IMR-90 (cell line): Measurements from ENCODE around the gene ABHD17C. TPM values are rescaled to one million over a fixed set of nuclear protein-coding genes. Genes with fewer than 3 reads are reported as not detected.

Source experiments
- ATAC-seq: fragments of 200-7000 bp; cut with Tn5 transposase; 2 replicates; pipeline ENCODE4 v1.9.1; 2020; ENCODE audit warnings: low read depth, mild to moderate bottlenecking, moderate library complexity
- BruUV-seq: library from RNA; stranded (reverse); fragments of 400-500 nt; replicated peaks from 2 replicates; lab custom pipeline; 2021; lab: Mats Ljungman, UMichigan
- CTCF ChIA-PET: fragments of 300-600 bp; formaldehyde crosslinking; extraction: SDS; loops from one replicate; lab custom pipeline; 2021; ENCODE audit warnings: antibody characterized with exemption; lab: Yijun Ruan, JAX
- POLR2A ChIA-PET: fragments of 300-600 bp; sonication (Branson Sonifier 250); formaldehyde crosslinking; loops from one replicate; lab custom pipeline; 2022; ENCODE audit warnings: antibody characterized with exemption; ENCODE audit not compliant: unreplicated experiment; lab: Charles Lee
- DNase-seq: peaks from one replicate; pipeline ENCODE4 v3.0.0; 2013
- H2AFZ ChIP-seq: replicated peaks from 2 replicates; pipeline ENCODE3; 2013; ENCODE audit warnings: low read length, mild to moderate bottlenecking; ENCODE audit not compliant: poor library complexity
- H2AK5ac ChIP-seq: 2 replicates; pipeline ENCODE4 v1.6.1; 2013; ENCODE audit warnings: low read depth, low read length, inconsistent platforms
- H2AK9ac ChIP-seq: replicated peaks from 2 replicates; pipeline ENCODE3; 2013; ENCODE audit warnings: mild to moderate bottlenecking, low read depth, low read length, moderate library complexity; ENCODE audit not compliant: poor library complexity
- H2BK120ac ChIP-seq: 2 replicates; pipeline ENCODE4 v1.6.1; 2013; ENCODE audit warnings: low read depth, low read length, inconsistent platforms
- H2BK15ac ChIP-seq: 3 replicates; pipeline ENCODE4 v1.6.1; 2013; ENCODE audit warnings: low read depth, low read length, inconsistent platforms
- H2BK20ac ChIP-seq: 2 replicates; pipeline ENCODE4 v1.6.1; 2013; ENCODE audit warnings: low read depth, mild to moderate bottlenecking, inconsistent platforms, low read length, moderate library complexity
- H2BK5ac ChIP-seq: 2 replicates; pipeline ENCODE4 v1.6.1; 2013; ENCODE audit warnings: mild to moderate bottlenecking, low read depth, low read length, inconsistent platforms; ENCODE audit not compliant: poor library complexity, severe bottlenecking
- H3K14ac ChIP-seq: replicated peaks from 2 replicates; pipeline ENCODE4 v1.6.1; 2013; ENCODE audit warnings: low read depth, low read length, inconsistent platforms
- H3K18ac ChIP-seq: 2 replicates; pipeline ENCODE4 v1.6.1; 2013; ENCODE audit warnings: low read depth, low read length, control low read depth
- H3K23ac ChIP-seq: 2 replicates; pipeline ENCODE4 v1.6.1; 2013; ENCODE audit warnings: low read depth, low read length, inconsistent platforms
- H3K27ac ChIP-seq: 2 replicates; pipeline ENCODE4 v1.5.1; 2013; ENCODE audit warnings: mild to moderate bottlenecking, control low read depth, low read length; ENCODE audit not compliant: insufficient read depth
- H3K27me3 ChIP-seq: 2 replicates; pipeline ENCODE4 v1.6.1; 2013; ENCODE audit warnings: low read length; ENCODE audit not compliant: control insufficient read depth, insufficient read depth
- H3K36me3 ChIP-seq: 2 replicates; pipeline ENCODE4 v1.6.1; 2013; ENCODE audit warnings: low read length, mixed read lengths; ENCODE audit not compliant: control insufficient read depth, insufficient read depth
- H3K4ac ChIP-seq: 2 replicates; pipeline ENCODE4 v1.6.1; 2013; ENCODE audit warnings: low read depth, low read length, inconsistent platforms
- H3K4me1 ChIP-seq: 2 replicates; pipeline ENCODE4 v1.6.1; 2013; ENCODE audit warnings: low read length, mixed read lengths; ENCODE audit not compliant: control insufficient read depth, insufficient read depth
- H3K4me2 ChIP-seq: 2 replicates; pipeline ENCODE4 v1.6.1; 2013; ENCODE audit warnings: low read depth, mild to moderate bottlenecking, control low read depth, low read length, moderate library complexity
- H3K4me3 ChIP-seq: 2 replicates; pipeline ENCODE4 v1.5.1; 2013; ENCODE audit warnings: low read depth, mild to moderate bottlenecking, control low read depth, low read length, moderate library complexity; ENCODE audit not compliant: insufficient read depth
- H3K56ac ChIP-seq: 2 replicates; pipeline ENCODE4 v1.6.1; 2013; ENCODE audit warnings: low read length, inconsistent platforms; ENCODE audit not compliant: insufficient read depth; ENCODE audit errors: extremely low read depth
- H3K79me1 ChIP-seq, 2 experiments: 2 replicates each; pipeline ENCODE4 v1.6.1; 2013; ENCODE audit warnings: low read length in 2 of 2, inconsistent platforms in 1 of 2, low read depth in 1 of 2
- H3K9ac ChIP-seq: 2 replicates; pipeline ENCODE4 v1.6.1; 2013; ENCODE audit warnings: low read depth, low read length, control low read depth
- H3K9me1 ChIP-seq: 2 replicates; pipeline ENCODE4 v1.6.1; 2013; ENCODE audit warnings: low read length, inconsistent platforms; ENCODE audit not compliant: insufficient read depth
- H3K9me3 ChIP-seq: 2 replicates; pipeline ENCODE4 v1.6.1; 2013; ENCODE audit warnings: low read length; ENCODE audit not compliant: control insufficient read depth, insufficient read depth
- H4K20me1 ChIP-seq: 2 replicates; pipeline ENCODE4 v1.6.1; 2013; ENCODE audit warnings: low read length, inconsistent platforms; ENCODE audit not compliant: insufficient read depth
- H4K5ac ChIP-seq: 2 replicates; pipeline ENCODE4 v1.6.1; 2013; ENCODE audit warnings: mild to moderate bottlenecking, low read depth, low read length, control low read depth
- H4K8ac ChIP-seq, 2 experiments: 2 replicates each; pipeline ENCODE4 v1.6.1; 2013; ENCODE audit warnings: low read depth in 2 of 2, low read length in 2 of 2, control low read depth in 1 of 2, inconsistent platforms in 1 of 2
- H4K91ac ChIP-seq: 2 replicates; pipeline ENCODE4 v1.6.1; 2013; ENCODE audit warnings: low read depth, low read length, inconsistent platforms; ENCODE audit not compliant: insufficient read depth
- CHD1 ChIP-seq: IDR thresholded peaks from 2 replicates; pipeline ENCODE4 v1.6.1; 2012; ENCODE audit warnings: low read depth, low read length, improper control_type of control experiment
- POLR2A ChIP-seq: IDR thresholded peaks from 2 replicates; pipeline ENCODE4 v1.6.1; 2012; ENCODE audit warnings: mild to moderate bottlenecking, low read depth, low read length
- WGBS, 2 experiments: methylation state at CpG; one replicate each; pipeline versions ENCODE4 v1.1.5 to v1.1.7; 2013; ENCODE audit warnings: missing lambda C conversion rate in 2 of 2; ENCODE audit not compliant: insufficient read length in 1 of 2; ENCODE audit errors: extremely low coverage in 2 of 2; 5-methylcytosine and 5-hydroxymethylcytosine counted together
- dilution Hi-C: fragments of 300-500 bp; cut with HindIII; formaldehyde crosslinking; loops from one replicate; pipeline ENCODE4 v1.14.3; 2018; ENCODE audit warnings: low sequenced_read_pairs; ENCODE audit not compliant: unreplicated experiment
- in situ Hi-C: fragments of 300-500 bp; cut with MboI; formaldehyde crosslinking; loops from 3 replicates; pipeline ENCODE4 v1.14.3; 2019; ENCODE audit warnings: low sequenced_read_pairs, inconsistent platforms, mixed read lengths
- intact Hi-C: fragments of 100-400 bp; cut with micrococcal nuclease; formaldehyde crosslinking; loops from 2 replicates; pipeline ENCODE4 v1.10.0; 2022
- polyA plus RNA-seq, 3 experiments: library from polyadenylated mRNA; depleted of rRNA; stranded (reverse); fragments of >200 nt; gene quantifications; 2 replicates each; pipeline ENCODE4 v1.2.3, GENCODE V29; 2012; ENCODE audit warnings: low replicate concordance in 1 of 3
- total RNA-seq: library from RNA; depleted of rRNA; stranded (reverse); fragments of >200 nt; gene quantifications from 2 replicates; pipeline ENCODE4 v1.2.3, GENCODE V29; 2012

Gene ABHD17C
- total and polyA plus RNA-seq, 2 of the 4 experiments (the other 2 are of a cell fraction), result 5.4 to 10.3 TPM

DNA sequence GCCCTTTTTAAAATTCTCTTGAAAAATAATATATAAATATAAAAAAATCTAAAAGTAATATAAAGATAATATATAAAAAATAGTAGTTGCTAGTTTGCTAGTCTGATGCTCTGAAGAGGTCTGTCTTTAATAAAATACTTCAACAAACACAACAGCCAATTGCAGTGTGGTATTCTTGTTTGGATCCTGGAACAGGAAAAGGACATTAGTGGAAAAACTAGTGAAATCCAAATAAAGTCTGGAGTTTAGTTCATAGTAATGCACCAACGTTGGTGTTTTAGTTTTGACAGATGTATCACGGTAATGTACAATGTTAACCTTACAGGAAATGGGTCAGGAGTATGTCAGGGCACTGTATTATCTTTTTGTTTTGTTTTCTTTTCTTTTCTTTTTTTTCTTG, 58.1 kb downstream of the ABHD17C start:
- Histone ChIP-seq H2BK5ac (no peak overlapping the region), H3K4me2 (no peak overlapping the region), H2BK15ac (no peak overlapping the region), H3K27ac (no peak overlapping the region), H3K4ac (no peak overlapping the region), H4K91ac (no peak overlapping the region), H4K8ac (no peak overlapping the region), H2AK9ac (no peak overlapping the region), H3K4me1 (0 out of 2 replicates have a peak, but pooled peaks cover 2% of the 10 kb centered on the region), H3K56ac (no peak overlapping the region), H2AK5ac (no peak overlapping the region), H3K18ac (no peak overlapping the region), H4K20me1 (peaks cover 11% of the 10 kb centered on the region), H2AFZ (no peak overlapping the region), H2BK120ac (no peak overlapping the region), H3K36me3 (peaks cover 32% of the 10 kb centered on the region), H3K79me1 (peaks cover 39 to 54% of the 10 kb centered on the region in 2 experiments), H4K5ac (no peak overlapping the region), H3K14ac (no peak overlapping the region), H3K23ac (no peak overlapping the region), H3K9ac (no peak overlapping the region), H3K4me3 (no peak overlapping the region), H3K9me3 (no peaks in the 10 kb centered on the region), H3K27me3 (no peaks in the 10 kb centered on the region), H3K9me1 (peaks cover 14% of the 10 kb centered on the region), H2BK20ac (no peak overlapping the region)
- no CpG with 5 or more reads among the region's 2 CpGs for WGBS, 2 experiments
- no peak for TF ChIP-seq POLR2A
- no peak for TF ChIP-seq CHD1
- in situ Hi-C loops (no loop called here), intact Hi-C loops (no loop called here), dilution Hi-C loops (no loop called here)
- no TSS peak for BruUV-seq
- ATAC-seq, result no peak
- DNase-seq, result no peak
- POLR2A ChIA-PET, result no interaction called here
- CTCF ChIA-PET, result interaction anchor here (0.8 kb wide), 1 partner anchor 193 kb away, joined by 4 read pairs; no protein-coding TSS in a partner anchor
